MCF 10A (cell line): ENCODE measurements around the gene SMIM32. TPM values are rescaled to one million over a fixed set of nuclear protein-coding genes. Genes with fewer than 3 reads are reported as not detected.

Experiments used
- BruUV-seq: library from RNA; stranded (reverse); fragments of 400-500 nt; replicated peaks from 2 replicates; lab custom pipeline; 2021; lab: Mats Ljungman, UMichigan
- CTCF ChIA-PET: fragments of 300-600 bp; sonication (Branson Sonifier 250); formaldehyde crosslinking; extraction: SDS; loops from one replicate; lab custom pipeline; 2021; ENCODE audit warnings: antibody characterized with exemption, inconsistent platforms; lab: Yijun Ruan, JAX
- POLR2A ChIA-PET: fragments of 300-600, 350-650 bp; sonication (Branson Sonifier 250); formaldehyde crosslinking; extraction: SDS; loops from one replicate; lab custom pipeline; 2020; ENCODE audit warnings: antibody characterized with exemption, inconsistent platforms; lab: Yijun Ruan, JAX
- DNase-seq: peaks from one replicate; pipeline ENCODE4 v3.0.0-alpha.2; 2018; ENCODE audit not compliant: unreplicated experiment
- H3K27ac Mint-ChIP-seq: one replicate; pipeline ENCODE4 v1.8.0; 2022; ENCODE audit warnings: mild to moderate bottlenecking, low read depth, mixed read lengths; ENCODE audit not compliant: unreplicated experiment
- H3K27me3 Mint-ChIP-seq: one replicate; pipeline ENCODE4 v1.8.0; 2022; ENCODE audit warnings: mixed read lengths; ENCODE audit not compliant: insufficient read depth, unreplicated experiment
- H3K36me3 Mint-ChIP-seq: one replicate; pipeline ENCODE4 v1.8.0; 2022; ENCODE audit warnings: mild to moderate bottlenecking, moderate library complexity, mixed read lengths; ENCODE audit not compliant: insufficient read depth, unreplicated experiment
- H3K4me1 Mint-ChIP-seq: one replicate; pipeline ENCODE4 v1.8.0; 2022; ENCODE audit warnings: mixed read lengths; ENCODE audit not compliant: insufficient read depth, unreplicated experiment
- H3K4me3 Mint-ChIP-seq: one replicate; pipeline ENCODE4 v1.8.0; 2022; ENCODE audit warnings: mild to moderate bottlenecking, moderate library complexity, mixed read lengths; ENCODE audit not compliant: unreplicated experiment
- H3K9me3 Mint-ChIP-seq: one replicate; pipeline ENCODE4 v1.8.0; 2022; ENCODE audit warnings: mixed read lengths; ENCODE audit not compliant: unreplicated experiment
- CTCF ChIP-seq: fragments of 200-600 bp; IDR thresholded peaks from one replicate; pipeline ENCODE4 v1.8.0; 2022; ENCODE audit warnings: antibody characterized with exemption, mild to moderate bottlenecking; ENCODE audit not compliant: unreplicated experiment
- intact Hi-C: fragments of 100-400 bp; cut with micrococcal nuclease; formaldehyde crosslinking; loops from 2 replicates; pipeline ENCODE4 v1.14.1; 2022
- total RNA-seq: library from RNA; stranded (reverse); gene quantifications from 2 replicates; pipeline ENCODE4 v1.2.3, GENCODE V29; 2022

The SMIM32 gene
- total RNA-seq, 1 experiment from 2014 or later = not detected

- no TSS peak for BruUV-seq
- no peak overlapping the region for H3K27ac Mint-ChIP-seq
- H3K9me3 Mint-ChIP-seq = no peaks in the 10 kb centered on the region
- H3K4me1 Mint-ChIP-seq = no peaks in the 10 kb centered on the region
- TF ChIP-seq CTCF = no peak
- intact Hi-C loops = no loop called here
- ChIA-PET POLR2A (no interaction called here), CTCF (interaction anchor here (0.6 to 2.1 kb wide), 3 partner anchors 21 to 284 kb away, joined by 3 to 9 read pairs (median 4); no protein-coding TSS in a partner anchor)
- DNase-seq = no peak
- peaks cover 39% of the 10 kb centered on the region for H3K27me3 Mint-ChIP-seq
- no peak overlapping the region for H3K4me3 Mint-ChIP-seq
- peaks cover 22% of the 10 kb centered on the region for H3K36me3 Mint-ChIP-seq
These were observed 2.1 kb downstream of the SMIM32 start for GRCh38 chr5:136190904-136191303.

GRCh38 chr5:136190091-136190720, 2.8 kb downstream of the SMIM32 start:
- Mint-ChIP-seq H3K9me3 (no peaks in the 10 kb centered on the region), H3K4me1 (no peaks in the 10 kb centered on the region), H3K4me3 (no peak overlapping the region), H3K27ac (no peak overlapping the region), H3K36me3 (peaks cover 24% of the 10 kb centered on the region), H3K27me3 (peaks cover 39% of the 10 kb centered on the region)
- POLR2A ChIA-PET = interaction anchor here (0.8 kb wide), 1 partner anchor 11 kb away, joined by 3 read pairs; no protein-coding TSS in a partner anchor
- BruUV-seq = no TSS peak
- DNase-seq = no peak
- intact Hi-C loops = no loop called here
- TF ChIP-seq CTCF = no peak
- CTCF ChIA-PET = interaction anchor here (0.5 to 2.1 kb wide), 7 partner anchors 11 to 298 kb away, joined by 3 to 9 read pairs (median 4); no protein-coding TSS in a partner anchor

GRCh38 chr5:136188859-136189258, 4.1 kb downstream of the SMIM32 start:
- Mint-ChIP-seq H3K36me3 (peaks cover 32% of the 10 kb centered on the region), H3K27ac (no peak overlapping the region), H3K4me1 (no peaks in the 10 kb centered on the region), H3K27me3 (peaks cover 29% of the 10 kb centered on the region), H3K4me3 (no peak overlapping the region), H3K9me3 (no peaks in the 10 kb centered on the region)
- intact Hi-C loops = no loop called here
- BruUV-seq = no TSS peak
- no peak for TF ChIP-seq CTCF
- ChIA-PET CTCF (interaction anchor here (0.6 to 2.5 kb wide), 9 partner anchors 12 to 623 kb away, joined by 3 to 11 read pairs (median 4); no protein-coding TSS in a partner anchor), POLR2A (interaction anchor here (0.8 kb wide), 1 partner anchor 10 kb away, joined by 5 read pairs; no protein-coding TSS in a partner anchor)
- DNase-seq = no peak

GRCh38 chr5:136186796-136187195, 6.2 kb downstream of the SMIM32 start:
- no TSS peak for BruUV-seq
- H3K4me3 Mint-ChIP-seq = no peak overlapping the region
- ChIA-PET CTCF (interaction anchor here (0.6 to 4.8 kb wide), 5 partner anchors 10 to 1715 kb away, joined by 3 to 39 read pairs (median 5); no protein-coding TSS in a partner anchor), POLR2A (interaction anchor here (0.6 to 0.7 kb wide), 2 partner anchors 21 to 44 kb away, joined by 3 to 4 read pairs; no protein-coding TSS in a partner anchor)
- intact Hi-C loops = no loop called here
- H3K36me3 Mint-ChIP-seq = peaks cover 37% of the 10 kb centered on the region
- peaks cover 13% of the 10 kb centered on the region for H3K27me3 Mint-ChIP-seq
- no peak overlapping the region for H3K27ac Mint-ChIP-seq
- TF ChIP-seq CTCF = no peak
- no peak for DNase-seq
- H3K4me1 Mint-ChIP-seq = no peaks in the 10 kb centered on the region
- H3K9me3 Mint-ChIP-seq = no peaks in the 10 kb centered on the region
